Left lobe of liver (tissue), 2 donors: ENCODE results near the gene PDCD6IP. TPM values are rescaled to one million over a fixed set of nuclear protein-coding genes. Genes with fewer than 3 reads are reported as not detected.
"Not testable (repeated sequence)": the region's sequence is repeated elsewhere in the genome, so short reads cannot be mapped to it uniquely, and the experiment has no call there.

Experiments used
- ATAC-seq: fragments of 200-7000 bp; cut with Tn5 transposase; one replicate; pipeline ENCODE4 v1.9.1; 2020; ENCODE audit warnings: mild to moderate bottlenecking, moderate library complexity
- DNase-seq: peaks from one replicate; pipeline ENCODE4 v3.0.0-alpha.2; 2020; ENCODE audit warnings: low spot score
- total RNA-seq: library from RNA; stranded (reverse); gene quantifications from one replicate; pipeline ENCODE4 v1.2.1, GENCODE V29; 2021
- donor health status: DM: no; HTN: no; CAD: no; lungs with moderate emphysema.
- donor health status: DM: no; HTN: yes; CAD: no.

The PDCD6IP gene
- total RNA-seq, 1 donor from 2014 or later = 70.5 TPM

- DNase-seq = no peak
- ATAC-seq = no peak
Measured at GRCh38 chr3:33839283-33839682, 40.9 kb downstream of the PDCD6IP start.

- ATAC-seq (peak; percentile 62), DNase-seq (no peak)
Measured at GRCh38 chr3:33840179-33840578, 41.7 kb downstream of the PDCD6IP start.

GRCh38 chr3:33848624-33849347, 50.4 kb downstream of the PDCD6IP start:
- no peak for DNase-seq
- peak; percentile 95 for ATAC-seq

GRCh38 chr3:33850599-33850998, 52.2 kb downstream of the PDCD6IP start:
- DNase-seq, ATAC-seq: not testable (repeated sequence)

- peak; percentile 60 for ATAC-seq
Measured at GRCh38 chr3:33855407-33855806, 57.0 kb downstream of the PDCD6IP start.

GRCh38 chr3:33855884-33856546, 57.6 kb downstream of the PDCD6IP start:
- ATAC-seq = peak; percentile 84
- DNase-seq = no peak

More at GRCh38 chr3:33855407-33855806, 57.0 kb downstream of the PDCD6IP start:
- DNase-seq = not testable (repeated sequence)

GRCh38 chr3:33857701-33858100, 59.3 kb downstream of the PDCD6IP start:
- not testable (repeated sequence) for DNase-seq, ATAC-seq

GRCh38 chr3:33858131-33858530, 59.7 kb downstream of the PDCD6IP start:
- no peak for DNase-seq
- ATAC-seq = no peak

GRCh38 chr3:33860373-33861050, 62.1 kb downstream of the PDCD6IP start:
- DNase-seq (no peak), ATAC-seq (no peak)

- ATAC-seq (no peak), DNase-seq (no peak)
Measured at GRCh38 chr3:33865133-33865532, 66.7 kb downstream of the PDCD6IP start.

GRCh38 chr3:33868309-33868708, 69.9 kb downstream of the PDCD6IP start:
- ATAC-seq = no peak

GRCh38 chr3:33869977-33870376, 71.5 kb downstream of the PDCD6IP start:
- ATAC-seq (no peak), DNase-seq (no peak)

More at GRCh38 chr3:33868309-33868708, 69.9 kb downstream of the PDCD6IP start:
- DNase-seq = no peak

GRCh38 chr3:33874815-33875214, 76.4 kb downstream of the PDCD6IP start:
- ATAC-seq = no peak

GRCh38 chr3:33875680-33876079, 77.2 kb downstream of the PDCD6IP start:
- ATAC-seq (no peak), DNase-seq (no peak)

More at GRCh38 chr3:33874815-33875214, 76.4 kb downstream of the PDCD6IP start:
- no peak for DNase-seq

- no peak for DNase-seq
- no peak for ATAC-seq
Measured at GRCh38 chr3:33877187-33877586, 78.8 kb downstream of the PDCD6IP start.

GRCh38 chr3:33879540-33879939, 81.1 kb downstream of the PDCD6IP start:
- DNase-seq = no peak
- ATAC-seq = no peak

GRCh38 chr3:33881156-33882064, 83.0 kb downstream of the PDCD6IP start:
- ATAC-seq = no peak

GRCh38 chr3:33882296-33882695, 83.9 kb downstream of the PDCD6IP start:
- ATAC-seq = no peak

More at GRCh38 chr3:33881156-33882064, 83.0 kb downstream of the PDCD6IP start:
- no peak for DNase-seq

GRCh38 chr3:33883538-33883950, 85.1 kb downstream of the PDCD6IP start:
- ATAC-seq (peak; percentile 75), DNase-seq (no peak)

More at GRCh38 chr3:33882296-33882695, 83.9 kb downstream of the PDCD6IP start:
- DNase-seq = no peak

- no peak for DNase-seq
- ATAC-seq = peak; percentile 81
Measured at GRCh38 chr3:33883951-33884561, 85.6 kb downstream of the PDCD6IP start.
